Neural cell (in vitro differentiated cells): Measurements from ENCODE around the gene BFSP2. TPM values are rescaled to one million over a fixed set of nuclear protein-coding genes. Genes with fewer than 3 reads are reported as not detected.

Experiments
- H2AFZ ChIP-seq: fragments of 200-600, 300-800 bp; sonication (generic), shearing (Covaris generic); 2 replicates; pipeline ENCODE4 v1.6.0; 2014; ENCODE audit warnings: low read depth, mild to moderate bottlenecking, antibody characterized with exemption, low read length, moderate library complexity
- H3F3A ChIP-seq: fragments of 200-600 bp; shearing (Covaris generic); 2 replicates; pipeline ENCODE4 v1.6.1; 2016; ENCODE audit warnings: mild to moderate bottlenecking, moderate library complexity, mixed read lengths, antibody characterized with exemption, low read length; ENCODE audit not compliant: insufficient read depth, poor library complexity, severe bottlenecking
- H3K27ac ChIP-seq: fragments of 200-600, 300-800 bp; sonication (generic), shearing (Covaris generic); 2 replicates; pipeline ENCODE4 v1.5.1; 2014; ENCODE audit warnings: mild to moderate bottlenecking, low read length, moderate library complexity
- H3K27me3 ChIP-seq: fragments of 300-800, 200-600 bp; sonication (generic), shearing (Covaris generic); 2 replicates; pipeline ENCODE4 v1.6.0; 2014; ENCODE audit warnings: mild to moderate bottlenecking, low read depth, low read length, moderate library complexity; ENCODE audit not compliant: insufficient read depth
- H3K36me3 ChIP-seq: fragments of 300-800, 200-600 bp; sonication (generic), shearing (Covaris generic); 2 replicates; pipeline ENCODE4 v1.5.1; 2014; ENCODE audit warnings: mild to moderate bottlenecking, antibody characterized with exemption, low read length, moderate library complexity; ENCODE audit not compliant: insufficient read depth
- H3K4me2 ChIP-seq: fragments of 300-800, 200-600 bp; sonication (generic), shearing (Covaris generic); 2 replicates; pipeline ENCODE4 v1.6.0; 2014; ENCODE audit warnings: mild to moderate bottlenecking, low read length
- H3K4me3 ChIP-seq: fragments of 300-800, 200-600 bp; sonication (generic), shearing (Covaris generic); 2 replicates; pipeline ENCODE4 v1.5.1; 2014; ENCODE audit warnings: mild to moderate bottlenecking, low read length, moderate library complexity
- H3K79me2 ChIP-seq: fragments of 200-600 bp; shearing (Covaris generic); replicated peaks from 2 replicates; pipeline ENCODE4 v1.6.0; 2014; ENCODE audit warnings: mild to moderate bottlenecking, low read length, moderate library complexity; ENCODE audit not compliant: insufficient read depth
- H3K9ac ChIP-seq: fragments of 300-800, 200-600 bp; sonication (generic), shearing (Covaris generic); 2 replicates; pipeline ENCODE4 v1.6.1; 2016; ENCODE audit warnings: mild to moderate bottlenecking, low read length, mixed read lengths
- H3K9me2 ChIP-seq: fragments of 200-600 bp; shearing (Covaris generic); 2 replicates; pipeline ENCODE4 v1.6.1; 2016; ENCODE audit warnings: mild to moderate bottlenecking, low read length, mixed read lengths; ENCODE audit not compliant: insufficient read depth
- H3K9me3 ChIP-seq: fragments of 200-600, 300-800 bp; sonication (generic), shearing (Covaris generic); 2 replicates; pipeline ENCODE4 v1.6.1; 2016; ENCODE audit warnings: mild to moderate bottlenecking, mixed run types, low read length, moderate library complexity, mixed read lengths
- H4K20me1 ChIP-seq: fragments of 200-600 bp; shearing (Covaris generic); 2 replicates; pipeline ENCODE4 v1.6.1; 2016; ENCODE audit warnings: mild to moderate bottlenecking, mixed run types; ENCODE audit not compliant: insufficient read depth
- CTCF ChIP-seq: fragments of 450-650 bp; IDR thresholded peaks from 2 replicates; pipeline ENCODE4 v1.5.1; 2014; ENCODE audit warnings: antibody characterized with exemption, mild to moderate bottlenecking, moderate library complexity; ENCODE audit not compliant: poor library complexity, severe bottlenecking
- EP300 ChIP-seq: fragments of 450-650 bp; conservative IDR thresholded peaks from 2 replicates; pipeline ENCODE4 v1.6.1; 2014; ENCODE audit warnings: antibody characterized with exemption, mild to moderate bottlenecking, moderate library complexity; ENCODE audit not compliant: poor library complexity, severe bottlenecking
- EZH2 ChIP-seq: fragments of 200-600, 300-800 bp; shearing (Covaris generic), sonication (generic); IDR thresholded peaks from 2 replicates; pipeline ENCODE4 v1.6.1; 2014; ENCODE audit warnings: antibody characterized with exemption, low read length, borderline replicate concordance, mild to moderate bottlenecking; ENCODE audit not compliant: insufficient read depth, poor library complexity, severe bottlenecking
- MXI1 ChIP-seq: fragments of 450-650 bp; conservative IDR thresholded peaks from 2 replicates; pipeline ENCODE4 v1.6.1; 2014; ENCODE audit warnings: antibody characterized with exemption, mild to moderate bottlenecking; ENCODE audit not compliant: poor library complexity, severe bottlenecking
- POLR2AphosphoS5 ChIP-seq: IDR thresholded peaks from 2 replicates; pipeline ENCODE4 v1.6.1; 2012
- RAD21 ChIP-seq: fragments of 450-650 bp; conservative IDR thresholded peaks from 2 replicates; pipeline ENCODE4 v1.6.1; 2014; ENCODE audit warnings: antibody characterized with exemption, mild to moderate bottlenecking, moderate library complexity
- SMC3 ChIP-seq: fragments of 450-650 bp; conservative IDR thresholded peaks from 2 replicates; pipeline ENCODE4 v1.6.1; 2014; ENCODE audit warnings: antibody characterized with exemption, mild to moderate bottlenecking, moderate library complexity; ENCODE audit not compliant: poor library complexity
- TAF1 ChIP-seq: IDR thresholded peaks from 2 replicates; pipeline ENCODE4 v1.6.1; 2012; ENCODE audit warnings: low read depth
- polyA plus RNA-seq: library from polyadenylated mRNA; depleted of rRNA; stranded (reverse); fragments of >200 nt; gene quantifications from 2 replicates; pipeline ENCODE4 v1.2.3, GENCODE V29; 2014
- TF ChIP-seq, protein P1 (sequence below): IDR thresholded peaks from 2 replicates; pipeline ENCODE4 v1.6.1; 2012; ENCODE audit warnings: borderline replicate concordance

BFSP2 gene
- polyA plus RNA-seq, 1 donor from 2014 or later = not detected

DNA sequence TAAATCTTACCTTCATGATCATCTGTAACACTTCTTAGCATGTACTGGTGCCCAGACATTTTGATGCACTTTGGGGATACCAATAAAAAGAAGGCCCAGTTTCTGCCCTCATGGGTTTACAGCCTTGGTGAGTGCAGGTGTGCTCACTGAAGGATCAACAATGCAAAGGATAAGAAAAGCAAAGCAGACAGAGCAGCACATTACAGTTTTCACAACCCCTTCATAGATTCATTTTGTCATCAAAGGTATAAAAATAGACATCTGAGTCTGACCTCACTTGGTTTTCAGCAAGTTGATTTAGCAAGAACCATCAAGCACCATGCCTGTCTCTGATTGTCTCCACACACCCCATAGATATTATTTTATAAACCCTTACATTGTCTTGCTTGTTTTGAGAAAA is 77.6 kb downstream of the BFSP2 start:
- Histone ChIP-seq H3K79me2 (no peaks in the 10 kb centered on the region), H3K27ac (no peak overlapping the region), H3K4me2 (no peak overlapping the region), H3K27me3 (no peaks in the 10 kb centered on the region), H4K20me1 (no peaks in the 10 kb centered on the region), H3K9me3 (no peaks in the 10 kb centered on the region), H3K36me3 (no peaks in the 10 kb centered on the region), H3K9me2 (no peaks in the 10 kb centered on the region), H2AFZ (no peak overlapping the region), H3K9ac (no peak overlapping the region), H3K4me3 (no peak overlapping the region), H3F3A (no peaks in the 10 kb centered on the region)
- TF ChIP-seq, protein P1, sequence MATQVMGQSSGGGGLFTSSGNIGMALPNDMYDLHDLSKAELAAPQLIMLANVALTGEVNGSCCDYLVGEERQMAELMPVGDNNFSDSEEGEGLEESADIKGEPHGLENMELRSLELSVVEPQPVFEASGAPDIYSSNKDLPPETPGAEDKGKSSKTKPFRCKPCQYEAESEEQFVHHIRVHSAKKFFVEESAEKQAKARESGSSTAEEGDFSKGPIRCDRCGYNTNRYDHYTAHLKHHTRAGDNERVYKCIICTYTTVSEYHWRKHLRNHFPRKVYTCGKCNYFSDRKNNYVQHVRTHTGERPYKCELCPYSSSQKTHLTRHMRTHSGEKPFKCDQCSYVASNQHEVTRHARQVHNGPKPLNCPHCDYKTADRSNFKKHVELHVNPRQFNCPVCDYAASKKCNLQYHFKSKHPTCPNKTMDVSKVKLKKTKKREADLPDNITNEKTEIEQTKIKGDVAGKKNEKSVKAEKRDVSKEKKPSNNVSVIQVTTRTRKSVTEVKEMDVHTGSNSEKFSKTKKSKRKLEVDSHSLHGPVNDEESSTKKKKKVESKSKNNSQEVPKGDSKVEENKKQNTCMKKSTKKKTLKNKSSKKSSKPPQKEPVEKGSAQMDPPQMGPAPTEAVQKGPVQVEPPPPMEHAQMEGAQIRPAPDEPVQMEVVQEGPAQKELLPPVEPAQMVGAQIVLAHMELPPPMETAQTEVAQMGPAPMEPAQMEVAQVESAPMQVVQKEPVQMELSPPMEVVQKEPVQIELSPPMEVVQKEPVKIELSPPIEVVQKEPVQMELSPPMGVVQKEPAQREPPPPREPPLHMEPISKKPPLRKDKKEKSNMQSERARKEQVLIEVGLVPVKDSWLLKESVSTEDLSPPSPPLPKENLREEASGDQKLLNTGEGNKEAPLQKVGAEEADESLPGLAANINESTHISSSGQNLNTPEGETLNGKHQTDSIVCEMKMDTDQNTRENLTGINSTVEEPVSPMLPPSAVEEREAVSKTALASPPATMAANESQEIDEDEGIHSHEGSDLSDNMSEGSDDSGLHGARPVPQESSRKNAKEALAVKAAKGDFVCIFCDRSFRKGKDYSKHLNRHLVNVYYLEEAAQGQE = no peak
- TF ChIP-seq EZH2 (no peak), CTCF (no peak)

DNA sequence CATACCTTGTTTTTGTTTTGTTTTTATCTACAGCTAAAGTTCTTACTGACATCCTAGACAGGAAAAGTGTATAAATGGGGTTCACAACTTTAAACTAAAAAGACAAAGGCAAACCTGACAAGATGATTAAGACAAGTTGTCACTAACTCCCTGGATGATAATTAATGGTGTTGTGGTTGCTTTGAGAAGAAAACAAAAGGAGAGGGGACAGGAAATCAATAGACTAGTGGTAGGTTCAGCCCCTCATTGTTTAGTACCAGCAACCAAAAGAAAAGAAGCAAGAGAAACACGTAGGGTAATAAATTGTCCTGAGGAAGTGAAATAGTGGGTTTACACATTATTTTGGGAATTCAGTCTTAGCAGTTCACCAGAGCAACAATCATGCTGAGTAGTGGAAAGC is 78.8 kb downstream of the BFSP2 start:
- Histone ChIP-seq H4K20me1 (no peaks in the 10 kb centered on the region), H3K27me3 (no peaks in the 10 kb centered on the region), H2AFZ (no peak overlapping the region), H3K9ac (no peak overlapping the region), H3K27ac (no peak overlapping the region), H3K4me2 (no peak overlapping the region), H3F3A (no peaks in the 10 kb centered on the region), H3K9me3 (no peaks in the 10 kb centered on the region), H3K4me3 (no peak overlapping the region), H3K9me2 (no peaks in the 10 kb centered on the region), H3K36me3 (no peaks in the 10 kb centered on the region), H3K79me2 (no peaks in the 10 kb centered on the region)
- no peak for TF ChIP-seq RAD21
- no peak for TF ChIP-seq POLR2AphosphoS5
- no peak for TF ChIP-seq SMC3
- TF ChIP-seq MXI1 = no peak
- no peak for TF ChIP-seq EP300
- TF ChIP-seq, protein P1 = no peak
- no peak for TF ChIP-seq TAF1
- TF ChIP-seq EZH2 = no peak
- TF ChIP-seq CTCF = no peak
